Limb (tissue), 2 donors: ENCODE data around the gene CLASP2.
"Not testable (repeated sequence)": the region's sequence is repeated elsewhere in the genome, so short reads cannot be mapped to it uniquely, and the experiment has no call there.

Source experiments
- DNase-seq, 2 donors: peaks; one replicate each; pipeline ENCODE4 v3.0.0-alpha.2; 2016; ENCODE audit errors: extremely low spot score in 2 of 2

The CLASP2 gene

DNA sequence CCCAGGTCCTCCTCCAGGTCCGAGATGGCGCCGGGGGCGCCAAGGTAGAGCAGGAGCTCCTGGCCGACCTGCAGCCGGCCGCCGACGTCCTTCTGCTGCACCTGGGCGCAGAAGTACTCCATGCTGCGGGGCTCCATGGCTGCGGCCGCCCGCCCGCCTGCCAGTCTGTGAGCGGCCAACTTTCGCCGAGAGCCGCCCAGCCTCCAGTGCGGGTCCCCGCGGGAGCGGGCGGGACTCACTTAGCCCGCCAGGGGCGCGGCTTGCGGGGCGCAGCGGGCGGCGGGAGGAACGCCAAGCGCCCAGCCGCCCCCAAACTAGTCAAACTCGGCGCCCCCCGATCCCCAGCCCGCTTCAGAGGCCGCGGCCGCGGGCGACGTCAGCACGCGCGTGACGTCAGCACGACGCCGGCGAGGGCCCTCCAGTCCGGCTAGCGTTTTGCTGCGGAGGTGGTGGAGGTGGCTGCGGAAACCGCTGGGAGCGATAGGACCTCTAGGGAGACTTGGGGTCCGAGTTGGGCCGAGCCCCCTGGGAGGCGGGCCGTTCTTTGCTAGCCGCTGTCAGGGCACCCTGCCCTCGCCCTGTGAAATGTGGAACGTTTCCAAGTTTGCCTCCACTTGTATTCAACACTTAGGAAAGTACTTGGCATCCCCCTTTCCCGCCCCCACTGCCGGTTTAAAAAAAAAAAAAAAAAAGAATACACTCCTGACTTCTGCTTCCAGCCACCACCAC, at the start of gene CLASP2:
Gene CLASP2, minus strand, starts transcription at position 389 of the 729 bp plus-strand sequence. Its CDS starts 252 bp downstream, at position 137.
- peak; percentile 87 to 92 for DNase-seq

DNA sequence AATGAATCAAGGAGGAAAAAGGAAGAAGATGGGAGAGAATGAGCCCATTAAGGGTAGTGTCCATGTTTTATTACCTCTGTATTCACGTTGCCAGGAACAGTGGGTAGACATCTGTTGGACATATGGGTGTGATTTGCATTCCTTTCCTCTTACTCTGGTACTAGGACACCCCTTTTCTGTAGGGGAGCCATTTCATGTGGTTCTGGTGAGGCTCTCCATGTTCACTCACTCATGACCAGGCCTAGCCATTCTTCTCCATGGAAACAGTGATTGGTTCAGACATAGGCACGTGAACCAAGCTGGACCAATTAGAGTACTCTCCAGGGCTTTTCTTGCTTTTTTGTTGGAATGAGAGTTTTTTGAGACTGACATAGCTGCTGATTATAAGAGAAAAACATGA, 40.8 kb upstream of the CLASP2 start:
- DNase-seq, result no peak

DNA sequence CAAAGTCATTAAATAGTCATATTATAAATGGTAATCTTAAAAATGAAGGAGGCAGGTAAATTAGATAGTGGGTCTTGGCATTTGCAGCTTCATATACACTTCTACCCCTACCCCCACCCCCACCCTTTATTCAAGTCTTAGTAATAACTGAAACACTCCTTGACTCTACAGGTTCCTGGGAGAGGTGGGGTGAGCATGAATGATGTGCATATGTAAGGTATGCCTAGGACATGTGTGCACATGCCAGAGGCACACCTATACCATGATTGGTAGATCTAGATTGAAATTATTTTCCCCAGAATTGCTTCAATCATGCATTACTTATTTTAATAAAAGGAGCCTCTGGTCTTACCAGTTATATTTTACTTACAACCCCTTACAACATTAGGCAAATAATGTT, 40.2 kb upstream of the CLASP2 start:
- no peak for DNase-seq

DNA sequence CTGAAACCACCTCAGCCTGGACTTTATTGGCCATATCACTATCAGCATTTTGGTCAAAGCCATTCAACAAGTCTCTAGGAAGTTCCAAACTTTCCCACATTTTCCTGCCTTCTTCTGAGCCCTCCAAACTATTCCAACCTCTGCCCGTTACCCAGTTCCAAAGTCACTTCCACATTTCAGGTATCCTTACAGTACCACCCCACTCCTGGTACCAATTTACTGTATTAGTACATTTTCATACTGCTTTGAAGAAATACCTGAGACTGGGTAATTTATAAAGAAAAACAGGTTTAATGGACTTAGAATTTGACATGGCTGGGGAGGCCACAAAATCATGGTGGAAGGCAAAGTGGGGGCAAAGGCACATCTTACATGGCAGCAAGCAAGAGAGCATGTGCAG, 36.3 kb upstream of the CLASP2 start:
- DNase-seq, result not testable (repeated sequence)

DNA sequence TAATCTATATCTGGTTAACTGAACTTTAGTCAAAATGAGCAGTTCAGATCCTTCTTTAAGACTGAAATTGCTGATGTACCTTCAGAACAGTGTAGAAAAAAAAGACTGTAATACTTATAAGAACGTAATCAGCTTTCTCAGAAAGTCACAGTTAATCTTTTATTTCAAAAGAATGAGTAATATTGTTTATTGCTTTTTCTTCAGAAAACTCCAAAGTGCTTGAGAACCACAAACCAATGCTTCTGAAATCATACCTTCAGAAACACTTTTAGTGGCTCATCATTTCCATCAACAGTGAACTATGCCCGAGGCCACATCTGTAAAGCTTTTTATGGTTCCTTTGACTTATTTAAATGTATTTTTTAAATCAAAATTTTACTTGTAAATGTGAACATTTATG, 33.3 kb upstream of the CLASP2 start:
- DNase-seq, result no peak

DNA sequence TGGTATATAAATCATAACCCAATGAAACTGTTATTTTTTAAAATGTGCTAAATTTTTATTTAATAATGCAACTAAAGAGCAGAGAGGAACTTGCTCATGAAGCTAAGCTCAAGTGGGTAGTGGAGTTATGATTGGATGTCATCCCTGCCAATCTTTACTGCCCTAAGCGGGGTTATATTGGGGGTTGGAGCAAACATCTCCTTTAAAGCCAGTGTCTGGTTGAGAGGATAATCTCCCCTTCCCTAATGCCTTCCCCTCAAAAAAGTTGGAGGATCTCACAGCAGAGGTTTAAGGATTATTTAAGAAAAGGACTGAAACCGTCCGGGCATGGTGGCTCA, 32.1 kb upstream of the CLASP2 start:
- DNase-seq, result no peak

DNA sequence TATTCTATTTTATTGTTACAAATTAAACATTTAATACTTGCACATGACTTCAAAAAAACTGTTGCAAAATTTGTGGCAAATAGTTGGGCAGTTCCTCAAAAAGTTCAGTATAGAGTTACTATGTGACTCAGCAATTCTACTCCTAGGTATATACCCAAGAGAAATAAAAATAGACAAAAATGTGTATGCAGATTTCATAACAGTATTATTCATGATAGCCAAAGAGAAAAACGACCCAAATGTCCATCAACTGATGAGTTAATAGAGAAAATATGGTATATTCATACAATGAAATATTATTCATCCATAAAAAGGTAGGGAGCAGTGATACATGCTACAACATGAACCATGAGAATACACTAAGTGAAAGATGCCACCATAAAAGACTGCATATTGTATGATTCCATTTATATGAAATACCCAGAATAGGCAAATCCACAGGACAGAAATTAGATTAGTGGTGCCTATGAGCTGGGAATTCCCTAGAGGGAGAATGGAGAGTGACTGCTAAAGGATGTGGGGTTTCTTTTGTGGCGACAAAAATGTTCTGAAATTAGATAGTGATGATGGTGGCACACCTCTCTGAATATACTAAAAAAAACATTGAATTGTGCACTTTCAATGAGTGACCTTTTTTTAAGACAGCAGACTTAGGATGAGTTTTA, 31.6 kb upstream of the CLASP2 start:
- DNase-seq, result no peak

DNA sequence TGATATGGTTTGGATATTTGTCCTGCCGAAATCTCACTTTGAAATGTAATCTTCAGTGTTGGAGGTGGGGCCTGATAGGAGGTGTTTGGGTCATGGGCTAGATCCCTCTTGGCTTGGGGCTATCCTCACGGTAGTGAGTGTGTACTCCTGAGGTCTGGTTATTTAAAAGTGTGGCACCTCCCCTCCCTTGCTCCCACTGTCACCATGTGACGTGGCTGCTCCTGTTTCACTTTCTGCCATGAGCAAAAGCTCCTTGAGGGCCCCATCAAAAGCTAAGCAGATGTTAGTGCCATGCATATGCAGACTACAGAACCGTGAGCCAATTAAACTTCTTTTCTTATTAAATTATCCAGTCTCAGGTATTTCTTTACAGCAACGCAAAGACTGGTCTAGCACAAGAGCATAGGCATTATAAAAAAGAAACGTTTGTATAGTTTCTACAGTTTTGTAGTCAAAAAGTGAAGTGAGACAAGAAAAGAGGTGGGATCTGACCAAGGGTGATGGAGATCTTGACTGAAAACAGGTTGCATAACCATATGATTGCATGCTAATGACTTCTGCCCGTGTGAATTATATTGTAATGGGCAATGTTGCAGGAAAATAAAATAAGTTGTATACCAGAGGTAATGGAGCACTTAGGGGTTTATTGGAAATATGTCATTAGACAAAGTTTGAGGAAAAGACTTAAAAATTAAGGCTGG, 28.5 kb upstream of the CLASP2 start:
- no peak for DNase-seq

DNA sequence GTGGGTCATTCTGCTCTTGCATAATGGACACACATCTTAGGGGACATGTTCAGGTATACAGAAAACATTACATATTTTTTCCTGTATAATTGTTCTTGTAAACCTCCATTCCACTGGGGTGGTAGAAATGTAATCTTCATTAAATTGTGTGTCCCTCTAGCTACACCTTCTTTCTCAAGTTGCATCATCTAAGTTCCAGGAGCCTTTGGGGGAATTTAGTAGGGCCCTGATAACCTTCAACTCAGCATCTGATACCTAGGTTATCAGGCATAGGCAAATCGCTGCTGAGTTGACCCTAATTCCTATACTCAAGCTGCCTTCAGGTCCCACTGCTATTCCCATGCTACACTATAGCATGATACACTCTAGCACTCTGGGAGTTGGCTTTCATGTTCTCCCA, 19.1 kb upstream of the CLASP2 start:
- no peak for DNase-seq

DNA sequence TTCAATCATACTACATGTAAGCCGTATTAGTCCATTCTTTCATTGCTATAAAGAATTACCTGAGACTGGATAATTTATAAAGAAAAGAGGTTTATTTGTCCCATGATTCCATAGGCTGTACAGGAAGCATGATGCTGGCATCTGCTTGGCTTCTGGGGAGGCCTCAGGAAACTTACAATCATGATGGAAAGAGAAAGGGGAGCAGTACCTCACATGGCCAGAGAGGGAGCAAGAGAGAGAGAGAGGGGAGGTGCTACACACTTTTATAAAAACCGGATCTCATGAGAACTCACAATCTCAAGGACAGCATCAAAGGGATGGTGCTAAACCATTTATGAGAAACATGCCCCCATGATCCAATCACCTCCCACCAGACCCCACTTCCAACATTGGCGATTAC, 14.3 kb upstream of the CLASP2 start:
- DNase-seq, result no peak

DNA sequence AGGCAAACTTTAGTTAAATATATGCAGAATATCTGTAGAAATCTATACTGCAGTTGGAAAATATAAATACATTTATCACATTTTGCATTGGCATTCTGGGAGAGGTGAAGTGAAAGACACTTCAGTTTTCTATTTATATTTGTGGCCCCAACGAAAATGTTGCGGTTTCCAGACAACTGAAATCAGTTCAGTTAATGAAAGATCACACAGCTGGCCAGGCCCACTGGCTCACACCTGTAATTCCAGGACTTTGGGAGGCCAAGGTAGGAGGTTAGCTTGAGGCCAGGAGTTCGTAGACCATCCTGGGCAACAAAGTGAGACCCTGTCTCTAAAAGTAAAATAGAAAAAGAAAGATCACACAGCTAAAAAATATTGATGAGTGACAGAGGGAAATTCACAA, 11.9 kb upstream of the CLASP2 start:
- DNase-seq, result no peak

DNA sequence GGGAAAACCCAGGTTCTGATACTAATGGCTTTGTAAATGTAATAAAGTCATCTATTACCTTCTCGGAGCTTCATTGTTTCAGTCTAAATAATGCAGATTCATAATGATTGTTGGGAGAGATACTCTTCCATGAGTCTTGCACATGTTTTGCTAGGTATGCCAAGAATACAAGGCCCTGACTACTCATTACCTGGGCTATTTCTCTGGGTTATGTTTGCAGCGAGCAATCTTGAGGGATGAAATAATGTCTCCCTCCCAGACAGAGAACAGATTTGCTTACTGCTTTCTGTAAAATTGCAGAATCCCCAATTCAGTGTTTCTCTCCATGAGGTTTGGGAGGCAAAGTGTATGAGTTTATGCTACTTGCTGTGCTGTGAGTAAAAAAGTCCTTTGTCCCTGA, 6.2 kb upstream of the CLASP2 start:
- no peak for DNase-seq

DNA sequence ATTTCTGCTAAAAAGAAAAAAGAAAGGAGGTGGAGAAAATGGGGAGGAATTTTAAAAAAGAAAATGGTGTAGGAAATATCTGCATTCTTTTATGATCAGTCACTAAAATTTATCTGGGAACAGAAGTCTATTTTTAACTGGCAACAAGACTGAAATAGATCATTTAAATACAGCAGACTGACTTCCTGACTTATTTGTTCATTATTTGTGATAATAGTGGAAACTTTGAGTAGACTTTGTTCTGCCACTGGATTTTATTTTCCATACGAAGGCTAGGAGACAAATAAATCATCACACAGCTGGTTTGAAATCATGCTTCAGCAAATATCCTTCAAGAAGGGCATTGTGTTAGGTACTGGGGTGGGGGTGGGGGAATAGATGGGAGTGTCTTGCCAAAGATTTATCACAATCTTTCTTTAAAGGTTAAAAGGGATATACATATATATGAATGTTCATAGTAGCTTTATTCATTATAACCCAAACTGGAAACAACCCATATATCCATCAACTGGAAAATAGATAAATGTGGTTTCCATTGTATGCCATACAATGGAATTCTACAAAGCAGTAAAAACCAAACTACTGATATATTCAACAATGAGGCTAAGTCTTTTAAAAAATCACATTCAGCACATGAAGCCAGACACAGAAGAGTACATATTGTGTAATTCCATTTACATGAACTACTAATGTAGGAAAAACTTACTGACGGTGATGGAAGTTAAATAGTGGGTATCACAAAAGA, 4.7 kb upstream of the CLASP2 start:
- no peak for DNase-seq

DNA sequence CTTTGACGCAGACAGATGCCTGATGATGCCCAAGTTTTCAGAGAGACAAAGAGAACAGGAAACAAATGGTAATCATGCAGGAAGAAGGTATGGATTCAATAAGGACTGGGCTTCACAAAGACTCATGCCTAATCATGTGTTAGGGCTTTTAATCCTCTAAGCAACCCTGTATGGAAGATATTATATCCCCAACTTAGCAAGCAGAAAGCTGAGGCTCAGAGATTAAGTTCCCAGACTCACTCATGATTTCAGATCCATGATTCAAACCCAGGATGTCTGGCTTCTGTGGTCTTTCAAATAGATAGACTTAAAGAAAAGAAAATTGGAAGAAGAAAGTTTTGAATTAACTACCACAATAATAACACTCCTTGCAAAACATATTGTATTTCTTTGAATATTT, 4.1 kb upstream of the CLASP2 start:
- no peak for DNase-seq

DNA sequence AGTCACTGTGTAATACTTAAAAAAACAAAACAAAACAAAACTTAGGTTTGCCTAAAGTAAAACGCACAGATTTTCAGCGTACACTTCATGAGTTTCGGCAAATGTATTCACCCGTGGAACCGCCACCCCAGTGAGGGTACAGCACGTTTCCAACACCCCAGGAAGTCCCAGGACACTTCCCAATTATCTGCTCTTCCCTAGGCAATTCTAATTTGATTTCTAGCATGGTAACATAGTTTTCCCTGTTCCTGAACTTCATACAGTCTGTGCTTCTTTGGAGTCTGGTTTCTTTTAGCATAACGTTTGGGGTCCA, 497 bp upstream of the CLASP2 start:
- no peak for DNase-seq

DNA sequence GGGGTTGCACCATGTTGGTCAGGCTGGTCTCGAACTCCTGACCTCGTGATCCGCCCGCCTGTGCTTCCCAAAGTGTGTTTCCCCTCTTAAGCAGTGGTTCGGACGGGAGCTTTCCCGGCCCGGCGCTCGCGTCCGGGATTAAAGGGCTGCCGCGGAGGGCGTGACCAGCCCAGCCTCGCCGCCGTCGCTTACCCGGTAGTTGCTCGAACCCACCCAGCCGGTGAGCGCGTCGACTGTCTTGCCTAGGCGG, 513 bp downstream of the CLASP2 start:
- peak; percentile 47 to 84 for DNase-seq

DNA sequence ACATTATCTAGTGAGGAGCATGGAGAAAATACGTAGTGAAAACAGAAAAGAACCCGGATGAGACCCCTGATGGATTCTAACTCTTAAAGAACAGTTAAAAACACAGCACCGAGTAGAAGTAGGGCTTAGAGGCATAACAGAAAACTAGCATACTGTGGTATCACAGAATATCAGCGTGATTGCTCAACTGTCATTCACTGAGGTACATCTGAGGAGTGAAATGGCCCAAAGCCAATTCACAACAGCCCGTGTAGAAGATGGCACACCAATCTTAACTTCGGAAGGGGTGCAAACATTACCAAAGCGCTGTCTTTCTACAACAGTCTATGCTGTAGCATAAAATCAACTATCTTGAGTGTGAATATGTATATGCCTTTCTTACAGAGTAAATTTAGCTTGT, 1.8 kb downstream of the CLASP2 start:
- no peak for DNase-seq

DNA sequence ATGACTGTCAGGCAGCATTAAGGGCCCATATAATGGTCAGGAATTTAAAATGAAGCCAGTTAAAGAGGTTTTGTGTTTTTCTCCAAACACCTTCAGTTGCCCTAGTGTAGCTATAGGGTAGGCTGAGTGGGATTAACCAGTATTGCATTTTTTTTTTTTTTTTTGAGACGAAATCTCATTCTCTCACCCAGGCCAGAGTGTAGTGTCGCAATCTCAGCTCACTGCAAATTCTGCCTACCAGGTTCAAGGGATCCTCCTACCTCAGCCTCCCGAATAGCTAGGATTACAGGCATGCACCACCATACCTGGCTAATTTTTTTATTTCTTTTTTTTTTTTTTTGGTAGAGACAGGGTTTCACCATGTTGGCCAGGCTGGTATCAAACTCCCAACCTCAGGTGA, 7.0 kb downstream of the CLASP2 start:
- DNase-seq, result no peak

DNA sequence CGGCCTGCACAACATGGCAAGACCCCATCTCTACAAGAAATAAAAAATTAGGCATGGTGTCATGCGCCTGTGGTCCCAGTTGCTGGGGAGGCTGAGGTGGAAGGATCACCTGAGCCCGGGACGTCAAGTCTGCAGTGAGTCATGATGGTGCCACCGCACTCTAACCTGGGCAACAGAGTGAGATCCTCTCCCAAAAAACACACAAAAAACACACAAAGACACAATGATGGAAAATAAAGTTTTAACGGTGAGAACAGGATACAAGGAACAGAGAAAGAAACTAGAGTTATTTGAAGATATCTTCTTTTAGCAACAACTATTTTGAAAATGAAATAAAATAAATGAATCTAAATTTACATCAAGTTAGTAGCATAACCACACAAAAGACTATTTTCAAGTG, 12.0 kb downstream of the CLASP2 start:
- no peak for DNase-seq

DNA sequence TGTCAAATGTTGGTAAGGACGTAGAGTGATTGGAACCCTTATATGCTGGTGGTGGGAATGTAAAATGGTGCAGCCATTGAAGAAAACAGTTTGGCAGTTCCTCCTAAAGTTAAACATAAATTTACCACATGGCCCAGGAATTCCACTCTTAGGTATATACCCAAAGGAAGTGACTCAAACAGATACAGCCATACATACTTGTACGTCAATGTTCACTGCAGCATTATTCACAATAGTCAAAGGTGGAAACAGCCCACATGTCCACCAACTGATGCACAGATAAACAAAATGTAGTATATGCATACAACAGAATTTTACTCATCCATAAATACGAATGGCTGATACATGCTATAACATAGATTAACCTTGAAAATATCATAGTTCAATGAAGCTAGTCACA, 13.2 kb downstream of the CLASP2 start:
- DNase-seq, result no peak

DNA sequence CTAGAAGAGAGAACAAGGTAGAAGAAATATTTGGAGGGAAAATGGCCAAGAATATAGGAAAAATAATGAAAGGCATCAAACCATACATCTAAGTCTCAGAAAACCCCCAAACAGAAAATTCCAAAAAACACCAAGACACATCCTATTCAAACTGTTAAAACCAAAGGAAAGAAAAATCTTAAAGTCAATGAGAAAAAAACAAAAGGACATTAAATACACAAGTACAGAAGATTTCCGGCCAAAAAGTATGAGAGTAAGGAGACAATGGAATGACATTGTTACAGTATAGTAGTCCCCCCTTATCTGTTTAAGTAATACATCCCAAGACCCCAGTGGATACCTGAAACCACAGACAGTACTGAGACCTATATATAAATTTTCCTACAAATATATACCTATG, 18.8 kb downstream of the CLASP2 start:
- DNase-seq, result no peak

DNA sequence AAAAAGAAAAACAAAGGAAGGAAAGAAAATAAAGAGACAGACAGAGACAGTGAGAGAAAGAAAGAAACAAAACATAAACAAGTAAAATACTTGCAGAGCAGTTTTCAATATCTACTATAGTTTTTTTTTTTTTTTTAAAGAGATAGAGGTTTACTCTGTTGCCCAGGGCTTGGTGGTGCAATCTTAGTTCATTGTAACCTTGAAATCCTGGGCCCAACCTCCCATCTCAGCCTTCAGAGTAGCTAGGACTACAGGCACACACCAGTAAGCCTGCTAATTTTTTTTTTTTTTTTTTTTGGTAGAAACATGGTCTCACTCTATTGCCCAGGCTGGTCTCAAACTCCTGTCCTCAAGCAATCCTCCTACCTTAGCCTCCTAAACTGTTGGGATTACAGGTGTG, 23.1 kb downstream of the CLASP2 start:
- no peak for DNase-seq

DNA sequence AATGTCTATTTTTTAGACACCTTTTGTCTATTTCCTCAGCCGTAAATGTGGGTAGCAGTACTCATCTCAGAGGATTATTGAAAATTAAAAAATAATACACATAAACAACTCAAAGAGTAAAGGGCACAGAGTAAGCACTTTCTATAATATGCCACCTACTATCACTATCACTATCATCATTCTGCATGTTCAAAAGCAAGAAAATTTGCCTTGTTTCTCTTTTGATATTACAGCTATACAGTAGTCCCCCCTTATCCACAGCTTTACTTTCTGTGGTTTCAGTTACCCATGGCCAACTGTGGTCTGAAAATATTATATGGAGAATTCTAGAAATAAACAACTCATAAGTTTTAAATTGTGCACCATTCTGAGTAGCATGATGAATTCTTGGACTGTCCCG, 27.7 kb downstream of the CLASP2 start:
- DNase-seq, result no peak
